OCI-LY7 (cell line): Measurements from ENCODE around the gene ZBTB21. TPM values are rescaled to one million over a fixed set of nuclear protein-coding genes. Genes with fewer than 3 reads are reported as not detected.
A peak's percentile ranks its signal among the peaks of the same experiment; 100 is the strongest.

Source experiments
- BruUV-seq: library from RNA; stranded (reverse); fragments of 400-500 nt; replicated peaks from 2 replicates; lab custom pipeline; 2021; lab: Mats Ljungman, UMichigan
- CTCF ChIA-PET: fragments of 300-600 bp; sonication (Branson Sonifier 250); formaldehyde crosslinking; loops from one replicate; lab custom pipeline; 2022; ENCODE audit warnings: antibody characterized with exemption; ENCODE audit not compliant: unreplicated experiment; lab: Charles Lee
- POLR2A ChIA-PET: fragments of 300-600 bp; sonication (Branson Sonifier 250); formaldehyde crosslinking; loops from one replicate; lab custom pipeline; 2022; ENCODE audit warnings: antibody characterized with exemption; lab: Charles Lee
- DNase-seq: peaks from one replicate; pipeline ENCODE4 v3.0.0-alpha.2; 2015; ENCODE audit warnings: low spot score
- H2AFZ ChIP-seq: fragments of 200-600 bp; sonication (generic), shearing (Covaris generic); 2 replicates; pipeline ENCODE4 v1.6.1; 2014; ENCODE audit warnings: mild to moderate bottlenecking, antibody characterized with exemption, low read length, moderate library complexity
- H3K27ac ChIP-seq: fragments of 200-600 bp; sonication (generic); 2 replicates; pipeline ENCODE4 v1.5.1; 2014; ENCODE audit warnings: mixed run types, low read depth, mild to moderate bottlenecking, moderate library complexity, low read length, inconsistent platforms; ENCODE audit not compliant: poor library complexity, severe bottlenecking
- H3K36me3 ChIP-seq: fragments of 200-600 bp; sonication (generic); 2 replicates; pipeline ENCODE4 v1.6.1; 2014; ENCODE audit warnings: mild to moderate bottlenecking, antibody characterized with exemption, low read length, moderate library complexity, mixed read lengths; ENCODE audit not compliant: insufficient read depth
- H3K4me1 ChIP-seq: fragments of 200-600 bp; sonication (generic); 2 replicates; pipeline ENCODE4 v1.5.1; 2014; ENCODE audit warnings: mild to moderate bottlenecking, low read length; ENCODE audit not compliant: insufficient read depth, poor library complexity, severe bottlenecking
- H3K4me2 ChIP-seq: fragments of 200-600 bp; sonication (generic); 2 replicates; pipeline ENCODE4 v1.6.1; 2014; ENCODE audit warnings: mild to moderate bottlenecking, low read length
- H3K4me3 ChIP-seq: fragments of 200-600 bp; sonication (generic); 2 replicates; pipeline ENCODE4 v1.5.1; 2014; ENCODE audit warnings: mild to moderate bottlenecking, low read depth, low read length; ENCODE audit not compliant: poor library complexity, severe bottlenecking
- H3K79me2 ChIP-seq: fragments of 200-600 bp; sonication (generic); 2 replicates; pipeline ENCODE4 v1.6.1; 2016; ENCODE audit warnings: low read depth, mild to moderate bottlenecking, low read length, moderate library complexity, mixed read lengths; ENCODE audit not compliant: insufficient read depth
- H3K9me2 ChIP-seq: fragments of 200-600 bp; sonication (generic); 2 replicates; pipeline ENCODE4 v1.6.1; 2016; ENCODE audit warnings: mild to moderate bottlenecking, low read length, mixed read lengths; ENCODE audit not compliant: insufficient read depth
- H3K9me3 ChIP-seq: fragments of 200-600 bp; sonication (generic); 2 replicates; pipeline ENCODE4 v1.6.1; 2014; ENCODE audit warnings: mild to moderate bottlenecking, mixed run types, low read length, mixed read lengths
- H4K20me1 ChIP-seq: fragments of 200-600 bp; sonication (generic); 2 replicates; pipeline ENCODE4 v1.6.1; 2014; ENCODE audit warnings: mild to moderate bottlenecking, antibody characterized with exemption, low read length, moderate library complexity, mixed read lengths; ENCODE audit not compliant: insufficient read depth
- CTCF ChIP-seq: fragments of 200-600 bp; sonication (generic); conservative IDR thresholded peaks from 2 replicates; pipeline ENCODE4 v1.5.1; 2014; ENCODE audit warnings: mild to moderate bottlenecking, antibody characterized with exemption, low read length, moderate library complexity, mixed read lengths
- EZH2phosphoT487 ChIP-seq: fragments of 200-600 bp; sonication (generic); IDR thresholded peaks from 2 replicates; pipeline ENCODE4 v1.6.1; 2018; ENCODE audit warnings: low read depth, borderline replicate concordance, mild to moderate bottlenecking, mixed run types, antibody characterized with exemption, low read length, moderate library complexity, mixed read lengths
- intact Hi-C: fragments of 100-400 bp; cut with micrococcal nuclease; formaldehyde crosslinking; loops from one replicate; pipeline ENCODE4 v1.10.0; 2022; ENCODE audit not compliant: unreplicated experiment
- total RNA-seq, 2 experiments: library from RNA; depleted of rRNA in 1 of 2; stranded (reverse); fragments of >200 nt in 1 of 2; shearing (Covaris generic) in 1 of 2; gene quantifications; 2 replicates each; pipeline ENCODE4 v1.2.3, GENCODE V29; 2014 to 2022

ZBTB21 gene
- total RNA-seq, 2 experiments from 2014 or later: 10.0 to 19.6 TPM

- H3K79me2 ChIP-seq: peaks cover 7% of the 10 kb centered on the region; the same call in 1 of the 2 replicates
- no peak overlapping the region for H3K27ac ChIP-seq
- H3K4me2 ChIP-seq: no peak overlapping the region
- TF ChIP-seq CTCF (no peak), EZH2phosphoT487 (no peak)
- H3K36me3 ChIP-seq: peaks cover 5% of the 10 kb centered on the region
- peaks cover 30% of the 10 kb centered on the region for H3K4me1 ChIP-seq
- ChIA-PET CTCF (no interaction called here), POLR2A (interaction anchor here (0.9 to 1.5 kb wide), 4 partner anchors 19 to 96 kb away, joined by 3 to 5 read pairs (median 4); no protein-coding TSS in a partner anchor)
- no TSS peak for BruUV-seq
- no peak overlapping the region for H2AFZ ChIP-seq
- H3K9me2 ChIP-seq: no peaks in the 10 kb centered on the region
- DNase-seq: no peak
- no peaks in the 10 kb centered on the region for H4K20me1 ChIP-seq
- intact Hi-C loops: loop anchor here (5.0 kb wide), 1 partner anchor 135 kb away; the partner anchor contains the start of gene PRDM15
- H3K9me3 ChIP-seq: no peaks in the 10 kb centered on the region
- no peak overlapping the region for H3K4me3 ChIP-seq
Observed at GRCh38 chr21:42012344-42012743, 2.2 kb upstream of the ZBTB21 start.

DNA sequence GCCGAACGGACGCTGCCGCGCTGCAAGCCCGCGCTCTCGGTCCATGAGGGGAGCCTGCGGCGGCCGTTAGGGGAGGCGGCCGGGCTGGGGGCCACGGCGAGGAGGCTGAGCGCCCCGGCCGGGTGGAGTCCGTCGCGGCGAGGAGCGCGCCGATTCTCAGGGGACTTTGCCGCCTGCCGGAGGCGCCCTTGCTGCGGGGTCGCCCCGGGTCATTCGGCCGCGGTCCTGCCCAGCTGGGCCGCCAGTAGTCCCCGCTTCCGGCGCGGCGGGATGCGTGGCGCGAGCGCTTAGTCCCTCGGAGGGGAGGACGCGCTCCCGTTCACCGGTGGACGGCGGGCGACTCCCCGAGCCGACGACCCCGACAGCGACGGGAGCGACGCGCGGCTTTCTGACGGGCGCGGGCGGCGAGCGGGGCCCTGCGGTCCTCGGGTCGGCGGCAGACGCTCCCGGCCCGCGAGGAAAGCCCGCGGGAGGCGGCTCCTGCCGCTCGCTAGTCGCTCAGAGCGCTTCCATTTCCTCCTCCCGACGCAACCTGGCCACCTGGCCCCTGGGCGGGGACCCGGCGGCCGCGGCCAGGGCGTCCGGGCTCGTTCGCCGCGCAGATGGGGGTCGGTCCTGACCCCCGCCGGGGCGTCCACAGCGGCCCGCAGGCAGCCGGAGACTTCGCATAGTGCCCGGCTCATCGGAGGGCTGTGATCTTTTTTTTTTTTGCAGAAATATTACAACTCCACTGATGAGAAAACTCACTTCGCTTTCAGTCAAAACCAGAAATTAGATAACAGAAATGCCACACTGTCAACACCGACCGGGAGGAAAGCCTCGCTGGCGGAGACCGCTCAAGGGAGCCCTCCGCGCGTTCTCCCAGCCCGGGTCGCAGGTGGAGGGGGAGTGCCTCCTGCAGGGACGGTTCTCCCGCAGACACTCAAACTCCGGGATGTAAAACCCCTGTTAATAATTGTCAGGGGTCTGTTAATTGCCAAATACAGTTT lies 641 bp upstream of the ZBTB21 start:
- H3K9me3 ChIP-seq: no peaks in the 10 kb centered on the region
- H4K20me1 ChIP-seq: no peaks in the 10 kb centered on the region
- no TSS peak for BruUV-seq
- peaks cover 16% of the 10 kb centered on the region for H3K36me3 ChIP-seq
- intact Hi-C loops: loop anchor here (1.0 to 5.0 kb wide), 5 partner anchors 20 to 222 kb away; partner anchors contain the start of gene PRDM15
- TF ChIP-seq CTCF (no peak), EZH2phosphoT487 (no peak)
- DNase-seq: peak; percentile 65
- peak overlapping the region; percentile 82 for H3K4me2 ChIP-seq
- peak overlapping the region; percentile 65 for H3K27ac ChIP-seq
- peaks cover 7% of the 10 kb centered on the region; the same call in 1 of the 2 replicates for H3K79me2 ChIP-seq
- H2AFZ ChIP-seq: peak overlapping the region; percentile 49
- CTCF ChIA-PET: no interaction called here
- no peaks in the 10 kb centered on the region for H3K9me2 ChIP-seq
- POLR2A ChIA-PET: interaction anchor here (0.9 to 1.3 kb wide), 5 partner anchors 12 to 130 kb away, joined by 3 to 5 read pairs (median 3); no protein-coding TSS in a partner anchor
- peaks cover 38% of the 10 kb centered on the region for H3K4me1 ChIP-seq
- H3K4me3 ChIP-seq: peak overlapping the region; percentile 79
